ENCODE measurements around the gene ENAM.

Gene ENAM

GRCh38 chr4:70628444-70628843 is at the start of gene ENAM:
Gene ENAM, plus strand, starts transcription at chr4:70628744. Its CDS starts 757 bp downstream, at chr4:70629501.
- no peak for DNase-seq (ENCODE audit: low read depth)

- DNase-seq (ENCODE audit: low read depth), result no peak
These were observed 46.6 kb upstream of the ENAM start for GRCh38 chr4:70581980-70582379.

GRCh38 chr4:70583952-70584834 is 44.4 kb upstream of the ENAM start:
- peak; percentile 23 for DNase-seq (ENCODE audit: low read depth)

- DNase-seq (ENCODE audit: low read depth), result no peak
These were observed 41.7 kb upstream of the ENAM start for GRCh38 chr4:70586841-70587240.

GRCh38 chr4:70589785-70590184 is 38.8 kb upstream of the ENAM start:
- DNase-seq (ENCODE audit: low read depth), result no peak

- no peak for DNase-seq (ENCODE audit: low read depth)
These were observed 36.5 kb upstream of the ENAM start, which contains the start of gene AMBN for GRCh38 chr4:70591955-70592582. Gene AMBN, plus strand, starts transcription at chr4:70592256. Its CDS starts 103 bp downstream, at chr4:70592359.

GRCh38 chr4:70594196-70594595 is 34.3 kb upstream of the ENAM start:
- no peak for DNase-seq (ENCODE audit: low read depth)

- no peak for DNase-seq (ENCODE audit: low read depth)
These were observed 28.2 kb upstream of the ENAM start for GRCh38 chr4:70600305-70600704.

- DNase-seq (ENCODE audit: low read depth), result no peak
These were observed 27.6 kb upstream of the ENAM start for GRCh38 chr4:70600977-70601376.

GRCh38 chr4:70601422-70602039 is 27.0 kb upstream of the ENAM start:
- peak; percentile 73 for DNase-seq (ENCODE audit: low read depth)

GRCh38 chr4:70603856-70604255 is 24.7 kb upstream of the ENAM start:
- peak; percentile 31 for DNase-seq (ENCODE audit: low read depth)

- DNase-seq (ENCODE audit: low read depth), result no peak
These were observed 22.1 kb upstream of the ENAM start for GRCh38 chr4:70606459-70606858.

GRCh38 chr4:70607334-70607853 is 21.1 kb upstream of the ENAM start:
- DNase-seq (ENCODE audit: low read depth), result no peak

- no peak for DNase-seq (ENCODE audit: low read depth)
These were observed 20.2 kb upstream of the ENAM start for GRCh38 chr4:70608324-70608723.

GRCh38 chr4:70613306-70614183 is 15.0 kb upstream of the ENAM start:
- DNase-seq (ENCODE audit: low read depth), result no peak

- no peak for DNase-seq (ENCODE audit: low read depth)
These were observed 14.4 kb upstream of the ENAM start for GRCh38 chr4:70614184-70614555.

GRCh38 chr4:70619288-70619687 is 9.3 kb upstream of the ENAM start:
- no peak for DNase-seq (ENCODE audit: low read depth)

GRCh38 chr4:70619778-70620177 is 8.8 kb upstream of the ENAM start:
- no peak for DNase-seq (ENCODE audit: low read depth)

GRCh38 chr4:70623323-70623722 is 5.2 kb upstream of the ENAM start:
- no peak for DNase-seq (ENCODE audit: low read depth)

- no peak for DNase-seq (ENCODE audit: low read depth)
These were observed 4.2 kb upstream of the ENAM start for GRCh38 chr4:70624226-70624793.

- DNase-seq (ENCODE audit: low read depth), result no peak
These were observed 924 bp upstream of the ENAM start for GRCh38 chr4:70627620-70628019.
